Tibial nerve (tissue), 4 donors: ENCODE measurements around the gene NEU3. TPM values are rescaled to one million over a fixed set of nuclear protein-coding genes. Genes with fewer than 3 reads are reported as not detected.

Experiments used
- DNase-seq, 2 donors: peaks; one replicate each; pipeline ENCODE4 v3.0.0-alpha.2; 2019; ENCODE audit warnings: low spot score in 2 of 2
- H3K27ac ChIP-seq, 4 donors: fragments of 200-600 bp; sonication (generic) in 3 of 4; one replicate each; pipeline ENCODE4 v1.5.1; 2017 to 2019; ENCODE audit warnings: mild to moderate bottlenecking in 1 of 4
- H3K27me3 ChIP-seq, 2 donors: fragments of 200-600 bp; sonication (generic) in 1 of 2; one replicate each; pipeline versions ENCODE4 v1.5.1 to v1.6.0; 2017 to 2019
- H3K36me3 ChIP-seq, 3 donors: fragments of 200-600 bp; sonication (generic); one replicate each; pipeline ENCODE4 v1.5.1; 2018 to 2019
- H3K4me1 ChIP-seq, 4 donors: fragments of 200-600 bp; sonication (generic) in 3 of 4; one replicate each; pipeline ENCODE4 v1.5.1; 2017 to 2019
- H3K4me3 ChIP-seq, 4 donors: fragments of 200-600 bp; sonication (generic) in 3 of 4; one replicate each; pipeline ENCODE4 v1.5.1; 2017 to 2019; ENCODE audit warnings: mild to moderate bottlenecking in 1 of 4, moderate library complexity in 1 of 4
- H3K9me3 ChIP-seq, 4 donors: fragments of 200-600 bp; sonication (generic) in 3 of 4; one replicate each; pipeline ENCODE4 v1.5.1; 2017 to 2019
- CTCF ChIP-seq, 5 experiments: fragments of 200-600 bp in 3 of 5; fragments of 450-650 bp in 2 of 5; sonication (generic) in 3 of 5; IDR thresholded peaks; one replicate each; pipeline ENCODE4 v1.5.1; 2016 to 2019; ENCODE audit warnings: antibody characterized with exemption in 5 of 5, mild to moderate bottlenecking in 3 of 5, moderate library complexity in 2 of 5
- EP300 ChIP-seq, 2 donors: sonication (generic); formaldehyde crosslinking; IDR thresholded peaks; one replicate each; pipeline ENCODE4 v1.6.1; 2017; ENCODE audit warnings: antibody characterized with exemption in 2 of 2, mild to moderate bottlenecking in 1 of 2
- POLR2A ChIP-seq, 2 donors: fragments of 450-650 bp; IDR thresholded peaks; one replicate each; pipeline ENCODE4 v1.6.1; 2017; ENCODE audit warnings: antibody characterized with exemption in 2 of 2, mild to moderate bottlenecking in 2 of 2, moderate library complexity in 2 of 2
- WGBS, 2 donors: methylation state at CpG; one replicate each; pipeline ENCODE4 v1.1.5; 2018; 5-methylcytosine and 5-hydroxymethylcytosine counted together
- total RNA-seq, 4 donors: library from RNA; depleted of rRNA; stranded (reverse); fragments of >200 nt; gene quantifications; one replicate each; pipeline ENCODE4 v1.1.0, GENCODE V29; 2016

Gene NEU3
- total RNA-seq, 4 donors from 2014 or later = 5.0 to 20.2 (median 12.7) TPM

GRCh38 chr11:75022759-75023396, 34.1 kb downstream of the NEU3 start:
- Histone ChIP-seq H3K4me3 (no peak overlapping the region), H3K9me3 (no peaks in the 10 kb centered on the region), H3K36me3 (no peaks in the 10 kb centered on the region), H3K27me3 (no peaks in the 10 kb centered on the region), H3K4me1 (peaks cover 0 to 21% (median 6%) of the 10 kb centered on the region in 4 donors), H3K27ac (peak overlapping the region in 3 of 4 donors; percentile 4 to 82 (median 69))
- peak; percentile 52 to 84 for DNase-seq
- TF ChIP-seq CTCF (IDR thresholded peaks at IDR 0.05) (peak; percentile 86 to 93 (median 92)), EP300 (IDR thresholded peaks at IDR 0.05) (no peak)
- 46 to 51% methylated on average over 5 of the region's 5 CpGs for WGBS, 2 donors

- no peak for TF ChIP-seq EP300 (IDR thresholded peaks at IDR 0.05)
- TF ChIP-seq CTCF (IDR thresholded peaks at IDR 0.05) = no peak
- TF ChIP-seq POLR2A (IDR thresholded peaks at IDR 0.05) = no peak
Measured at GRCh38 chr11:75023446-75024067, 34.8 kb downstream of the NEU3 start.

GRCh38 chr11:75024068-75024449, 35.3 kb downstream of the NEU3 start:
- Histone ChIP-seq H3K4me3 (no peak overlapping the region), H3K27ac (peak overlapping the region; percentile 4 to 82 (median 70)), H3K9me3 (no peaks in the 10 kb centered on the region), H3K27me3 (no peaks in the 10 kb centered on the region), H3K4me1 (peaks cover 0 to 21% (median 6%) of the 10 kb centered on the region in 4 donors), H3K36me3 (no peaks in the 10 kb centered on the region)
- DNase-seq = no peak
- WGBS, 2 donors = 45 to 54% methylated on average over 6 of the region's 6 CpGs
- TF ChIP-seq POLR2A (IDR thresholded peaks at IDR 0.05) (no peak), EP300 (IDR thresholded peaks at IDR 0.05) (peak in 1 of 2 donors; percentile 52)

More at GRCh38 chr11:75023446-75024067, 34.8 kb downstream of the NEU3 start:
- no peaks in the 10 kb centered on the region for H3K9me3 ChIP-seq
- no peak overlapping the region for H3K4me3 ChIP-seq
- DNase-seq = no peak
- WGBS, 2 donors = 55 to 65% methylated on average over 6 of the region's 6 CpGs
- no peaks in the 10 kb centered on the region for H3K27me3 ChIP-seq
- H3K4me1 ChIP-seq = peaks cover 0 to 21% (median 6%) of the 10 kb centered on the region in 4 donors
- no peaks in the 10 kb centered on the region for H3K36me3 ChIP-seq
- peak overlapping the region; percentile 4 to 82 (median 70) for H3K27ac ChIP-seq

GRCh38 chr11:75024764-75025211, 36.1 kb downstream of the NEU3 start:
- 48 to 57% methylated on average over 1 of the region's 1 CpG for WGBS, 2 donors

GRCh38 chr11:75025561-75025960, 36.8 kb downstream of the NEU3 start:
- no peak overlapping the region for H3K4me3 ChIP-seq
- TF ChIP-seq POLR2A (IDR thresholded peaks at IDR 0.05) (no peak), EP300 (IDR thresholded peaks at IDR 0.05) (no peak), CTCF (IDR thresholded peaks at IDR 0.05) (no peak)
- H3K4me1 ChIP-seq = peaks cover 0 to 21% (median 6%) of the 10 kb centered on the region in 4 donors
- H3K27ac ChIP-seq = peak overlapping the region in 2 of 4 donors; percentile 69 to 82
- no peak for DNase-seq
- H3K27me3 ChIP-seq = no peaks in the 10 kb centered on the region
- H3K36me3 ChIP-seq = no peaks in the 10 kb centered on the region
- WGBS, 2 donors = 94 to 100% methylated on average over 1 of the region's 1 CpG
- no peaks in the 10 kb centered on the region for H3K9me3 ChIP-seq

More at GRCh38 chr11:75024764-75025211, 36.1 kb downstream of the NEU3 start:
- H3K4me3 ChIP-seq = no peak overlapping the region
- peaks cover 0 to 21% (median 6%) of the 10 kb centered on the region in 4 donors for H3K4me1 ChIP-seq
- no peaks in the 10 kb centered on the region for H3K36me3 ChIP-seq
- TF ChIP-seq POLR2A (IDR thresholded peaks at IDR 0.05) = no peak
- no peak for TF ChIP-seq EP300 (IDR thresholded peaks at IDR 0.05)
- no peak for TF ChIP-seq CTCF (IDR thresholded peaks at IDR 0.05)
- no peak for DNase-seq
- H3K9me3 ChIP-seq = no peaks in the 10 kb centered on the region
- H3K27me3 ChIP-seq = no peaks in the 10 kb centered on the region
- H3K27ac ChIP-seq = peak overlapping the region in 3 of 4 donors; percentile 69 to 82 (median 71)
